Fibroblast of gingiva (primary cell): ENCODE measurements around the gene AMHR2.
"Not testable (repeated sequence)": the region's sequence is repeated elsewhere in the genome, so short reads cannot be mapped to it uniquely, and the experiment has no call there.

Experiments used
- DNase-seq: peaks from one replicate; pipeline ENCODE4 v3.0.0-alpha.2; 2011; ENCODE audit warnings: low read depth

Gene AMHR2

DNA sequence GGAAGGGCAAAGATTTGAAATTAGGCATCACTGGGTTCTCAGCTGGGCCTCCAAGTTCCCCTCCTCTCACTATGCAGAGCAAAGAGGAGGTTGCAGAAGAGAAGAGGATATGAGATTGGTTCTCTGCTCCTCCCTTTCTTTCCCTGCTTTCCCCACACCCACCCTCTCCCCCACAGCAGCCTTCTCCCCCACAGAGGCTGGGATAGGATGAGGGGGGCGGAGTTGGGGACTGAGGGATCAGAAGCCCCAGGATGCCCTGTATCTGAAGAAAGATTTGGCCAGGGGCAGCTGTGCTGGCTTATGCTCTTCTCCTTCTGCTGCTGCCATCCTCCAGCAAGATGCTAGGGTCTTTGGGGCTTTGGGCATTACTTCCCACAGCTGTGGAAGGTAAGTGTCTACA lies at the start of gene AMHR2:
TSS of gene AMHR2 (plus strand) at position 259 of the 400 bp plus-strand sequence. CDS start at position 339, 80 bp downstream.
- DNase-seq = no peak

- DNase-seq = not testable (repeated sequence)
Observed at GRCh38 chr12:53374277-53374676, 49.4 kb upstream of the AMHR2 start.

GRCh38 chr12:53376747-53377146 lies 46.9 kb upstream of the AMHR2 start:
- no peak for DNase-seq

GRCh38 chr12:53378222-53378621 lies 45.4 kb upstream of the AMHR2 start:
- no peak for DNase-seq

DNA sequence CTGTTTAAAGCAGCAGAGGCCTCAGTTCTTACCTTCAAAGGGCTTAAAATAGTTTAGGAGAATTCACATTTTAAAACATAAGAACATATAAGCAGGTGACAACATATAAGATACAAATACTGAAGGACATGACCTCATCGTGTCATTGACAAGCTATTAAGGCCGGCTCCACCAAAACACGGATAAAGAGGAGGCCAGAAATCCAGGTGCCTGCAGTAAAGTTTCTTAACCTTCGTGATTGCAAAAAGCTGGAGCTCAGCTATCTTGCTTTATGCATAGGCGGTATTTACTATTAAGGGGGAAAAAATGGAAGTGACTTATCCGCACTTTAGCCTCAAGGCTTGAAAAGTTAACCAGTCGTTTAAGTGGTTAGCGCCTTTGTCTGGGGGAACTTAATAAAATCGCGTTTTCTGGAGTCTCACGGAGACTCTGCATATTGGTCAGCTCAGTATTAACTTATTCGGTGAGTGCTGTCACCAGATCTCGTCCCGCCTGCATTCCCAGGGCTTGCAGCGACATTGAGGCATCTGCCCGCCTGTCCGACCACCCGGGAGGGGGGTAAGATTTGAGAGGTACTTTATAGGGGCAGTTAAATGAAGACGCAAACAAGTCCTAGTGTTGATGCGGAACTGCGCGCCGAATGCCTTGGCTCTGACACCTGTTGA lies 44.8 kb upstream of the AMHR2 start:
- no peak for DNase-seq

DNA sequence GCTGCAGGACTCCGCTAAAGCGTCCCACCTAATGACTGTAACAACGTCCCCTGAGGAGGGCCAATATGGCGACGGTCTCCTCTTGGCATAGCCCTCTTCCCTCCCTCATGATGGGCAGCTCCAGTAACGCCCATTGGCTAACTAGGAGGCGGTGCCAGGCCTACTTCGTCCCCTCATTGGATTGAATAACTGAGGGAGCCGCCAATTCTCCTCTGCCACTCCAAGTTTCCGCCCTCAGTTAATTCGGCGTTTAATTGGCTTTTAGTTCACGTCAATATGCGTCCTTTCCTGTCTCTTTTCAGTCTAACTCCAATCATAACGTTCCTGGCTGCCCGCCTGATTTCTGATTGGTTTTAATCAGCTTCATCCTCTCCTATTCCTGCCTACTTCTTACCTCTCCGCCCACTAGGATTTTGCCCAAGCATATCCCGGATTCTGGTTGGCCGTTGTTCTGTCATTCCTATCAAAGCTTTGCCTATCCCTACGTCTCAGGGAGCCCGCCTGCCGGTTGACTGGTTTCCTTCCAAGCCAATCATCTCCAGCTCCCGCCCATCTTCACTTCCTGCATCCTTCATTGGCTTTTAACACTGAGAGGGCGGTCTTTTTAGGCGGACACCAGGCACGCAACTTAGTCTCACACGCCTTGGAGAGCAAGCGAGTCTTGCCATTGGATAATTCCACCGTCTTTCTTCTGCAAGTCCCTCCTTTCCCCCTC lies 44.1 kb upstream of the AMHR2 start:
- peak; percentile 100 for DNase-seq

- DNase-seq = peak; percentile 97
Observed at GRCh38 chr12:53380104-53380793, 43.4 kb upstream of the AMHR2 start, which contains the start of gene SP1. Gene SP1, plus strand, starts transcription at chr12:53380176. Its CDS starts 116 bp downstream, at chr12:53380292.

- peak; percentile 53 for DNase-seq
Observed at GRCh38 chr12:53380794-53381730, 42.6 kb upstream of the AMHR2 start.

GRCh38 chr12:53381731-53382630 lies 41.7 kb upstream of the AMHR2 start:
- DNase-seq = peak; percentile 82

- no peak for DNase-seq
Observed at GRCh38 chr12:53383258-53383657, 40.4 kb upstream of the AMHR2 start.

DNA sequence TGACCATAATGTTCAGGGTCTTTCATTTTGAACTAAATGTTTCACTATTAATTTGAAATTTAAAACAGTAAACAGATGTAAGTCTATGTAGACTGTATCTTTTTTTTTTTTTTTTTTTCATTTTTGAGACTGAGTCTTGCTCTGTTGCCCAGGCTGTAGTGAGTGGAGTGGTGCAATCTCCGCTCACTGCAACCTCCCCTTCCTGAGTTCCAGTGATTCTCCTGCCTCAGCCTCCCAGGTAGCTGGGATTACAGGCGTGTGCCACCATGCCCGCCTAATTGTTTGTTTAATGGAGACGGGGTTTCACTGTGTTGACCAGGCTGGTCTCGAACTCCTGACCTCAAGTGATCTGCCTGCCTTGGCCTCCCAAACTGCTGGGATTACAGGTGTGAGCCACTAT lies 37.3 kb upstream of the AMHR2 start:
- not testable (repeated sequence) for DNase-seq

DNA sequence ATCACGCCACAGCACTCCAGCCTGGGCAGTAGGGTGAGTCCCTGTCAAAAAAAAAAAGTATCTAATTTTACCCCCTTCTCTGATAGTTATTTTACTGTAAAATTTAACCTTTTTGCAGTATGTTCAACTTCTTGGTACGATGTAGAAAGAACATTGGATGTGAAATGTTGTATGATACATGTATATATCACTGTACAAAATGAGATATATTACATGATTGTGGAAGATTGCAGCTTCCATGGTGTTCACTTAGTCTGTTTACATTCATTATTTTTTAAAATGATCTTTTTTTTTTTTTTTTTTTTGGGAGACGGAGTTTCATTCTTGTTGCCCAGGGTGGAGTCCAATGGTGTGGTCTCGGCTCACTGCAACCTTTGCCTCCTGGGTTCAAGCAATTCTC lies 34.7 kb upstream of the AMHR2 start:
- DNase-seq = no peak

DNA sequence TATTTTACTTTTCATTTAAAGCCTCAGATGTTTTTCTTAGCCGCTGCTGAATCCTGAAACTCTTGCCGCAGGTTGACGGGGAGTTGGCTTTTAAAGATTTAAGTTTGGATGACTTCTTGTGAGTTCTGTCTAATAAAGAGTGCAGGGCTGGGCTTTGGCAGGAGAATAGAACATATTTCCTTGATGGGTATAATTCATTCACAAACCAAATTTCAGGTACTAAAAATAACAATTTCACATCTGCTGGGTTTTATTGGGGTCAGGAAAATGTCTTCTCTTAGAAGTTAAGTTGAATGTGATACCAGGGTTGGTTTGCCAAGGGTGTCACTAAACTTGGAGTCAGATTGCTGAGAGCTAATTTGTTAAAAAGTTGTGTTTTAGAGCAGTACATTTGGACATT lies 34.0 kb upstream of the AMHR2 start:
- no peak for DNase-seq

GRCh38 chr12:53391724-53392123 lies 31.9 kb upstream of the AMHR2 start:
- no peak for DNase-seq

- DNase-seq = no peak
Observed at GRCh38 chr12:53399896-53400295, 23.8 kb upstream of the AMHR2 start.

GRCh38 chr12:53402351-53402750 lies 21.3 kb upstream of the AMHR2 start:
- not testable (repeated sequence) for DNase-seq

DNA sequence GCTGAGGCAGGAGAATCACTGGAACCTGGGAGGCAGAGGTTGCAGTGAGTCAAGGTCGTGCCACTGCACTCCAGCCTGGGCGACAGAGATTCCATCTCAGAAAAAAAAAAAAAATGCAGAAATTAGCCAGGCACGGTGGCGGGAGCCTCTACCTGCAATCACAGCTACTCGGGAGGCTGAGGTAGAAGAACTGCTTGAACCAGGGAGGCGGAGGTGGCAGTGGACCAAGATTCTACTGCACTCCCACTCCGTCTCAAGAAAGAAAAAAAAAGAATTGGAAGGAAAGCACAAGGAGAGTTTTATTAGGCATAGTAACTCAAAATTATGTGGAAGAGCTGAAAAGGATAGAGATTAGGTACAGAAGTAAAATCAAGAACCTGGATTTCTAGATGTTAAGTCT lies 20.8 kb upstream of the AMHR2 start:
- DNase-seq = no peak

- DNase-seq = no peak
Observed at GRCh38 chr12:53410951-53411350, 12.7 kb upstream of the AMHR2 start.

DNA sequence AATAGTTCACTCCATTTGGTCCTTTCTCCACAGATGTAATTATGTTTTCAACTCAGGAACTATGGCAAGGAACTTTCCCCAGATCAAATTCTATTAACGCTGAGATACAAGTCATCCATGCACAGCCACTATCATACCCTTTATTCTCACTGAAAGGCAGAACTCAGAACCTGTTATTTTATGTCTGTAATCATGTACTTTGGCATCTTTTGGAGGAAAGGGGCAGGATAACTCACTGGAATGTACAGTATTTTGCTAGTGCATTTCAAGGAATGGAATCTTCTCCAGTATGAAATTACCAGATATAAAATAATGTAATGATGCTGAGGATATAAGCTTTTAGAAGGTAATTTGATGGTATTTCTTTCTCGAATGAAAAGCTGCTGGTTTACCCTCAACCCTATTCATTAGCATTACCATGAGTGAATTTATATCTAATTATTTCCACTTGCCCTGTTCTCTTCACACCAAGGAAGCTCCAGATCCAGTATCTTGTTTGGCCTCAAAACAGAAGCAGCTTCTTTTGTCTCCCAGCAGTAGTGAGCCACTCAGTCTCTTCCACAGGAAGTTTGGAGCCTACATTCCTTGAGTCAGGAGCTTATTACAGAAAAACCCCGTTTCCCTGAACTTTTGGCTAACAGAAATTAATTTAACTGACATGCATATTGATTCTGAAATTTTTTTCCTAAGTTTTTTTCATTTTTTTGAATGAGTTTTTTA lies 10.0 kb upstream of the AMHR2 start:
- no peak for DNase-seq

- no peak for DNase-seq
Observed at GRCh38 chr12:53414756-53415417, 8.8 kb upstream of the AMHR2 start.
